Omental fat pad (tissue), 4 donors: Measurements from ENCODE around the gene SECISBP2L. TPM values are rescaled to one million over a fixed set of nuclear protein-coding genes. Genes with fewer than 3 reads are reported as not detected.
"Not testable (repeated sequence)": the region's sequence is repeated elsewhere in the genome, so short reads cannot be mapped to it uniquely, and the experiment has no call there.

ENCODE experiments used
- ATAC-seq: fragments of 150-250 bp; one replicate; pipeline ENCODE4 v1.9.1; 2016; ENCODE audit warnings: mild to moderate bottlenecking, moderate library complexity; ENCODE audit not compliant: low FRiP score
- DNase-seq: peaks from one replicate; pipeline ENCODE4 v3.0.0-alpha.2; 2019; ENCODE audit warnings: low spot score
- CTCF ChIP-seq, 3 donors: fragments of 450-650 bp; IDR thresholded peaks; one replicate each; pipeline ENCODE4 v1.5.1; 2016 to 2017; ENCODE audit warnings: antibody characterized with exemption in 3 of 3, mild to moderate bottlenecking in 3 of 3, moderate library complexity in 2 of 3
- total RNA-seq, 4 donors: library from RNA; depleted of rRNA; stranded (reverse); fragments of >200 nt; gene quantifications; one replicate each; pipeline ENCODE4 v1.1.0, GENCODE V29; 2016

Gene SECISBP2L
- total RNA-seq, 4 donors from 2014 or later = 31.0 to 56.7 (median 50.0) TPM

GRCh38 chr15:48976444-48977088 lies 69.7 kb downstream of the SECISBP2L start:
- DNase-seq (no peak), ATAC-seq (no peak)
- TF ChIP-seq CTCF (IDR thresholded peaks at IDR 0.05) = no peak

- DNase-seq = peak; percentile 50
- TF ChIP-seq CTCF (IDR thresholded peaks at IDR 0.05) = peak in 2 of 3 donors; percentile 49 to 86
- ATAC-seq = peak; percentile 97
These were observed 70.5 kb downstream of the SECISBP2L start for GRCh38 chr15:48975472-48976419.

GRCh38 chr15:48974882-48975281 lies 71.4 kb downstream of the SECISBP2L start:
- DNase-seq (no peak), ATAC-seq (no peak)
- TF ChIP-seq CTCF (IDR thresholded peaks at IDR 0.05) = no peak

- DNase-seq = no peak
- no peak for ATAC-seq
- TF ChIP-seq CTCF (IDR thresholded peaks at IDR 0.05) = no peak
These were observed 73.3 kb downstream of the SECISBP2L start for GRCh38 chr15:48972750-48973503.

GRCh38 chr15:48970926-48971325 lies 75.3 kb downstream of the SECISBP2L start:
- ATAC-seq, DNase-seq: not testable (repeated sequence)

- ATAC-seq (no peak), DNase-seq (no peak)
- TF ChIP-seq CTCF (IDR thresholded peaks at IDR 0.05) = no peak
These were observed 78.2 kb downstream of the SECISBP2L start for GRCh38 chr15:48968066-48968465.

GRCh38 chr15:48967336-48967735 lies 78.9 kb downstream of the SECISBP2L start:
- DNase-seq = no peak
- TF ChIP-seq CTCF (IDR thresholded peaks at IDR 0.05) = no peak
- no peak for ATAC-seq
